ENCODE measurements around the gene BMAL1. TPM values are rescaled to one million over a fixed set of nuclear protein-coding genes. Genes with fewer than 3 reads are reported as not detected.

The BMAL1 gene
- total and polyA plus RNA-seq, 7 donors: 10.8 to 41.5 (median 27.7) TPM

GRCh38 chr11:13313005-13313819 is 35.6 kb downstream of the BMAL1 start:
- intact Hi-C loops (cut with DNase I): no loop called here
- H3K4me1 ChIP-seq: peaks cover 0 to 61% (median 38%) of the 10 kb centered on the region in 4 donors
- H3K36me3 ChIP-seq: no peaks in the 10 kb centered on the region
- no peak overlapping the region for H3K27ac ChIP-seq
- no peak for TF ChIP-seq POLR2AphosphoS5 (IDR thresholded peaks at IDR 0.05)
- TF ChIP-seq CTCF (IDR thresholded peaks at IDR 0.05): no peak
- TF ChIP-seq EP300 (IDR thresholded peaks at IDR 0.05): no peak
- no peak for DNase-seq
- H3K4me3 ChIP-seq: no peak overlapping the region
- no peaks in the 10 kb centered on the region for H3K27me3 ChIP-seq
- H3K9me3 ChIP-seq: no peaks in the 10 kb centered on the region
- WGBS, 2 donors: 93 to 94% methylated on average over 16 of the region's 16 CpGs

- Histone ChIP-seq H3K27ac (no peak overlapping the region), H3K4me1 (peaks cover 0 to 75% (median 48%) of the 10 kb centered on the region in 4 donors), H3K27me3 (no peaks in the 10 kb centered on the region), H3K36me3 (no peaks in the 10 kb centered on the region), H3K4me3 (no peak overlapping the region), H3K9me3 (no peaks in the 10 kb centered on the region)
- no peak for DNase-seq
- TF ChIP-seq CTCF (IDR thresholded peaks at IDR 0.05): no peak
- no peak for TF ChIP-seq POLR2AphosphoS5 (IDR thresholded peaks at IDR 0.05)
- TF ChIP-seq POLR2A (IDR thresholded peaks at IDR 0.05): no peak
- no peak for TF ChIP-seq EP300 (IDR thresholded peaks at IDR 0.05)
- intact Hi-C loops (cut with DNase I): no loop called here
- 90 to 91% methylated on average over 2 of the region's 2 CpGs for WGBS, 2 donors
Observed at GRCh38 chr11:13314676-13315394, 37.2 kb downstream of the BMAL1 start.

DNA sequence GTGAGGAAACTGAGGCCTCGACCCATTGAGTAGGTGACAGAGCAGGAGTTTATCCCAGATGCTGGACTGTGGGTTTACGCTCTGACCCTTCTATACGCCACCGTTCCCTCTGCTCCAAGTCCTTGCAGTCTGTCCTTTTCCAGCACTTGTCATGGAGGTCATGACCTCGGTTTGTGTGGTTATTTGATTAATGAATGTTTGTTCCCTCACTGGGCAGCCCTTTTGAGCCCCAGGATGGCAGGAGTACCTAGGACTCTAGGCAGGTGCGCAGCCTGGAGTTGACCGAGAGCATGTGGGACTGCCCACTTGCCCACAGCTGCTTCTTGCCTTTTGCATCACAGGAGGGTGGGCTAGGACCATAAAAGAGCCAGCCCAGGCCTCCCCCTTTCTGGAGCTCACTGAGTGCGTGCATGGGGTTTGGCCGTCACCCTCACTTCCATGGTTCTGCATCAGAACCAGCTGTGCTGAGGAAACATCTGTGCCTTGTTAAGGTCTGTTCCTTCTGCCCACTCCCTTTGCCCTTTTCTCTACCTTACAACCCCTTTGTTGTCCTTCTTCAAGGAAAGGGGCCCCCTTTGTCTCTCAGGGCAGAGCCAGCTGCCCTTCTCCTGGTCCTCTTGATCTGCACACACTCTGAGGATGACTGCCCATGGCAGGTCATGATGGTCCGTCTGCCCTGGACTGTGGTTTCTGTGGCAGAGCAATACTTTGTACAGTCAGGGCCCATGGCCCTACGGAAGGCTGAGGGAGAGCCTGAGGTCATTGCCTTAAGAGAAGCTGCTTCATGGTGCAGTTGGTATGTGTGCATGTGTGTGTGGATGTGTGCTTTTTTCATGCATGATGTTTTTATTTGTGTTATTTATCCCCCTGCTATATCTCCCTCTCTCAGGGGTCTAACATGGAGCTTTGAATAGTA is 38.2 kb downstream of the BMAL1 start:
- WGBS, 2 donors: 92% methylated on average over 11 of the region's 11 CpGs
- no peaks in the 10 kb centered on the region for H3K9me3 ChIP-seq
- H3K4me3 ChIP-seq: no peak overlapping the region
- H3K4me1 ChIP-seq: peaks cover 0 to 71% (median 43%) of the 10 kb centered on the region in 4 donors
- intact Hi-C loops (cut with DNase I): no loop called here
- H3K27ac ChIP-seq: peak overlapping the region in 1 of 4 donors; percentile 8
- no peak for DNase-seq
- TF ChIP-seq CTCF (IDR thresholded peaks at IDR 0.05) (no peak), EP300 (IDR thresholded peaks at IDR 0.05) (no peak), POLR2AphosphoS5 (IDR thresholded peaks at IDR 0.05) (no peak), POLR2A (IDR thresholded peaks at IDR 0.05) (no peak)
- H3K36me3 ChIP-seq: no peaks in the 10 kb centered on the region
- H3K27me3 ChIP-seq: no peaks in the 10 kb centered on the region

GRCh38 chr11:13316528-13316961 is 39.0 kb downstream of the BMAL1 start:
- H3K27me3 ChIP-seq: no peaks in the 10 kb centered on the region
- no peaks in the 10 kb centered on the region for H3K9me3 ChIP-seq
- DNase-seq: no peak
- TF ChIP-seq POLR2AphosphoS5 (IDR thresholded peaks at IDR 0.05): no peak
- TF ChIP-seq CTCF (IDR thresholded peaks at IDR 0.05): no peak
- TF ChIP-seq EP300 (IDR thresholded peaks at IDR 0.05): no peak
- TF ChIP-seq POLR2A (IDR thresholded peaks at IDR 0.05): no peak
- intact Hi-C loops (cut with DNase I): no loop called here
- no peak overlapping the region for H3K4me3 ChIP-seq
- H3K4me1 ChIP-seq: peaks cover 0 to 70% (median 37%) of the 10 kb centered on the region in 4 donors
- WGBS, 2 donors: 79% methylated on average over 4 of the region's 4 CpGs
- H3K36me3 ChIP-seq: no peaks in the 10 kb centered on the region
- peak overlapping the region in 1 of 4 donors; percentile 8 for H3K27ac ChIP-seq

All from sigmoid colon (tissue), 7 donors.